ENCODE data around the gene ASCL4. TPM values are rescaled to one million over a fixed set of nuclear protein-coding genes. Genes with fewer than 3 reads are reported as not detected.
"Not testable (repeated sequence)": the region's sequence is repeated elsewhere in the genome, so short reads cannot be mapped to it uniquely, and the experiment has no call there.

The ASCL4 gene
- total RNA-seq = not detected

GRCh38 chr12:107774349-107775029 is at the start of gene ASCL4:
Gene ASCL4 (plus strand): TSS chr12:107774704. CDS start chr12:107775219, 515 bp downstream.
- POLR2A ChIA-PET = no interaction called here
- CTCF ChIA-PET = interaction anchor here (1.1 kb wide), 1 partner anchor 111 kb away, joined by 3 read pairs; no protein-coding TSS in a partner anchor

- CTCF ChIA-PET, POLR2A ChIA-PET: not testable (repeated sequence)
These were observed 47.2 kb upstream of the ASCL4 start for GRCh38 chr12:107727327-107727726.

GRCh38 chr12:107727742-107728141 is 46.8 kb upstream of the ASCL4 start:
- POLR2A ChIA-PET, CTCF ChIA-PET: not testable (repeated sequence)

GRCh38 chr12:107730618-107731341 is 43.7 kb upstream of the ASCL4 start:
- ChIA-PET CTCF (no interaction called here), POLR2A (no interaction called here)

- POLR2A ChIA-PET = no interaction called here
- CTCF ChIA-PET = no interaction called here
These were observed 43.1 kb upstream of the ASCL4 start for GRCh38 chr12:107731366-107731765.

- ChIA-PET POLR2A (no interaction called here), CTCF (no interaction called here)
These were observed 42.1 kb upstream of the ASCL4 start for GRCh38 chr12:107732365-107732764.

GRCh38 chr12:107734139-107734538 is 40.4 kb upstream of the ASCL4 start:
- ChIA-PET CTCF (no interaction called here), POLR2A (no interaction called here)

GRCh38 chr12:107735763-107736162 is 38.7 kb upstream of the ASCL4 start:
- ChIA-PET CTCF (no interaction called here), POLR2A (no interaction called here)

GRCh38 chr12:107736914-107737313 is 37.6 kb upstream of the ASCL4 start:
- CTCF ChIA-PET = interaction anchor here (0.8 kb wide), 1 partner anchor 22 kb away, joined by 3 read pairs; no protein-coding TSS in a partner anchor

GRCh38 chr12:107748472-107748871 is 26.0 kb upstream of the ASCL4 start:
- ChIA-PET CTCF (no interaction called here), POLR2A (no interaction called here)

More at GRCh38 chr12:107736914-107737313, 37.6 kb upstream of the ASCL4 start:
- POLR2A ChIA-PET = no interaction called here

- POLR2A ChIA-PET = no interaction called here
These were observed 25.4 kb upstream of the ASCL4 start for GRCh38 chr12:107749083-107749482.

GRCh38 chr12:107759410-107759809 is 15.1 kb upstream of the ASCL4 start:
- ChIA-PET CTCF (no interaction called here), POLR2A (no interaction called here)

More at GRCh38 chr12:107749083-107749482, 25.4 kb upstream of the ASCL4 start:
- CTCF ChIA-PET = no interaction called here

- POLR2A ChIA-PET = no interaction called here
- CTCF ChIA-PET = no interaction called here
These were observed 14.2 kb upstream of the ASCL4 start for GRCh38 chr12:107760207-107760808.

- CTCF ChIA-PET = no interaction called here
- POLR2A ChIA-PET = no interaction called here
These were observed 13.5 kb upstream of the ASCL4 start, which contains the start of gene PRDM4 for GRCh38 chr12:107760809-107761501. Gene PRDM4 (minus strand): TSS chr12:107761137. CDS start chr12:107760515, 622 bp downstream.

GRCh38 chr12:107761502-107761904 is 13.0 kb upstream of the ASCL4 start:
- POLR2A ChIA-PET = no interaction called here
- CTCF ChIA-PET = no interaction called here

GRCh38 chr12:107762874-107763273 is 11.6 kb upstream of the ASCL4 start:
- POLR2A ChIA-PET = no interaction called here
- CTCF ChIA-PET = no interaction called here

GRCh38 chr12:107764626-107765025 is 9.9 kb upstream of the ASCL4 start:
- CTCF ChIA-PET = no interaction called here
- POLR2A ChIA-PET = no interaction called here

- CTCF ChIA-PET = no interaction called here
- POLR2A ChIA-PET = no interaction called here
These were observed 9.2 kb upstream of the ASCL4 start for GRCh38 chr12:107765316-107765715.

GRCh38 chr12:107767466-107767865 is 7.0 kb upstream of the ASCL4 start:
- CTCF ChIA-PET = no interaction called here
- POLR2A ChIA-PET = no interaction called here

GRCh38 chr12:107775093-107775721 is 703 bp downstream of the ASCL4 start:
- CTCF ChIA-PET = interaction anchor here (1.1 kb wide), 1 partner anchor 110 kb away, joined by 3 read pairs; no protein-coding TSS in a partner anchor
- POLR2A ChIA-PET = no interaction called here
